RWPE2 (cell line): ENCODE measurements around the gene PRPF38A.

Experiments
- ATAC-seq: fragments of 200-7000 bp; cut with Tn5 transposase; 3 replicates; pipeline ENCODE4 v1.9.1; 2021; ENCODE audit warnings: low read depth
- DNase-seq: peaks from one replicate; pipeline ENCODE4 v3.0.0-alpha.2; 2020; ENCODE audit warnings: low spot score
- H3K27ac ChIP-seq: fragments of 450-650 bp; 2 replicates; pipeline ENCODE4 v1.5.1; 2017; ENCODE audit warnings: mild to moderate bottlenecking; ENCODE audit not compliant: poor library complexity, severe bottlenecking
- H3K27me3 ChIP-seq: fragments of 250-450 bp; sonication (Bioruptor Pico); 2 replicates; pipeline ENCODE4 v1.5.1; 2021; ENCODE audit warnings: mild to moderate bottlenecking, moderate library complexity; ENCODE audit not compliant: insufficient read depth, poor library complexity, severe bottlenecking
- H3K36me3 ChIP-seq: fragments of 250-450 bp; sonication (Bioruptor Pico); 2 replicates; pipeline ENCODE4 v1.5.1; 2020; ENCODE audit warnings: low read depth, mild to moderate bottlenecking, moderate library complexity
- H3K4me1 ChIP-seq: fragments of 250-450 bp; sonication (Bioruptor Pico); 2 replicates; pipeline ENCODE4 v1.5.1; 2021; ENCODE audit warnings: mild to moderate bottlenecking, moderate library complexity; ENCODE audit not compliant: insufficient read depth, poor library complexity, severe bottlenecking
- H3K4me3 ChIP-seq: fragments of 250-450 bp; sonication (Bioruptor Pico); 2 replicates; pipeline ENCODE4 v1.5.1; 2021; ENCODE audit warnings: mild to moderate bottlenecking, moderate library complexity; ENCODE audit not compliant: severe bottlenecking
- H3K9me3 ChIP-seq: fragments of 250-450 bp; sonication (Bioruptor Pico); 2 replicates; pipeline ENCODE4 v1.5.1; 2021; ENCODE audit warnings: mild to moderate bottlenecking, moderate library complexity; ENCODE audit not compliant: severe bottlenecking
- TF ChIP-seq, protein P1 (sequence below): fragments of 450-650 bp; IDR thresholded peaks from one replicate; pipeline ENCODE4 v1.5.1; 2017; ENCODE audit warnings: mild to moderate bottlenecking, moderate library complexity; ENCODE audit not compliant: poor library complexity, severe bottlenecking

PRPF38A gene, protein sequence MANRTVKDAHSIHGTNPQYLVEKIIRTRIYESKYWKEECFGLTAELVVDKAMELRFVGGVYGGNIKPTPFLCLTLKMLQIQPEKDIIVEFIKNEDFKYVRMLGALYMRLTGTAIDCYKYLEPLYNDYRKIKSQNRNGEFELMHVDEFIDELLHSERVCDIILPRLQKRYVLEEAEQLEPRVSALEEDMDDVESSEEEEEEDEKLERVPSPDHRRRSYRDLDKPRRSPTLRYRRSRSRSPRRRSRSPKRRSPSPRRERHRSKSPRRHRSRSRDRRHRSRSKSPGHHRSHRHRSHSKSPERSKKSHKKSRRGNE

GRCh38 chr1:52404116-52404974 lies at the start of gene PRPF38A, which contains the start of gene ORC1:
PRPF38A (plus strand) TSS chr1:52404602; CDS start chr1:52404750, 148 bp downstream.
ORC1 (minus strand) TSS chr1:52404423; CDS start chr1:52402223, 2,200 bp downstream.
- ATAC-seq = peak; percentile 87
- TF ChIP-seq, protein P1, sequence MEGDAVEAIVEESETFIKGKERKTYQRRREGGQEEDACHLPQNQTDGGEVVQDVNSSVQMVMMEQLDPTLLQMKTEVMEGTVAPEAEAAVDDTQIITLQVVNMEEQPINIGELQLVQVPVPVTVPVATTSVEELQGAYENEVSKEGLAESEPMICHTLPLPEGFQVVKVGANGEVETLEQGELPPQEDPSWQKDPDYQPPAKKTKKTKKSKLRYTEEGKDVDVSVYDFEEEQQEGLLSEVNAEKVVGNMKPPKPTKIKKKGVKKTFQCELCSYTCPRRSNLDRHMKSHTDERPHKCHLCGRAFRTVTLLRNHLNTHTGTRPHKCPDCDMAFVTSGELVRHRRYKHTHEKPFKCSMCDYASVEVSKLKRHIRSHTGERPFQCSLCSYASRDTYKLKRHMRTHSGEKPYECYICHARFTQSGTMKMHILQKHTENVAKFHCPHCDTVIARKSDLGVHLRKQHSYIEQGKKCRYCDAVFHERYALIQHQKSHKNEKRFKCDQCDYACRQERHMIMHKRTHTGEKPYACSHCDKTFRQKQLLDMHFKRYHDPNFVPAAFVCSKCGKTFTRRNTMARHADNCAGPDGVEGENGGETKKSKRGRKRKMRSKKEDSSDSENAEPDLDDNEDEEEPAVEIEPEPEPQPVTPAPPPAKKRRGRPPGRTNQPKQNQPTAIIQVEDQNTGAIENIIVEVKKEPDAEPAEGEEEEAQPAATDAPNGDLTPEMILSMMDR = peak; percentile 50
- Histone ChIP-seq H3K4me3 (peak within 1 kb of the TSS; percentile 60), H3K9me3 (no peaks in the 10 kb centered on the region), H3K27ac (peak within 1 kb of the TSS; percentile 76), H3K27me3 (no peaks in the 10 kb centered on the region), H3K4me1 (peaks cover 6% of the 10 kb centered on the region), H3K36me3 (peaks cover 66% of the 10 kb centered on the region)
- peak; percentile 95 for DNase-seq

GRCh38 chr1:52355436-52355835 lies 49.0 kb upstream of the PRPF38A start:
- TF ChIP-seq, protein P1 = no peak
- H3K27ac ChIP-seq = no peak overlapping the region
- H3K4me3 ChIP-seq = no peak overlapping the region
- H3K9me3 ChIP-seq = no peaks in the 10 kb centered on the region
- H3K4me1 ChIP-seq = no peaks in the 10 kb centered on the region
- no peak for DNase-seq
- H3K36me3 ChIP-seq = peaks cover 89% of the 10 kb centered on the region
- no peak for ATAC-seq
- no peaks in the 10 kb centered on the region for H3K27me3 ChIP-seq

- peaks cover 89% of the 10 kb centered on the region for H3K36me3 ChIP-seq
Measured at GRCh38 chr1:52355847-52356505, 48.4 kb upstream of the PRPF38A start.

DNA sequence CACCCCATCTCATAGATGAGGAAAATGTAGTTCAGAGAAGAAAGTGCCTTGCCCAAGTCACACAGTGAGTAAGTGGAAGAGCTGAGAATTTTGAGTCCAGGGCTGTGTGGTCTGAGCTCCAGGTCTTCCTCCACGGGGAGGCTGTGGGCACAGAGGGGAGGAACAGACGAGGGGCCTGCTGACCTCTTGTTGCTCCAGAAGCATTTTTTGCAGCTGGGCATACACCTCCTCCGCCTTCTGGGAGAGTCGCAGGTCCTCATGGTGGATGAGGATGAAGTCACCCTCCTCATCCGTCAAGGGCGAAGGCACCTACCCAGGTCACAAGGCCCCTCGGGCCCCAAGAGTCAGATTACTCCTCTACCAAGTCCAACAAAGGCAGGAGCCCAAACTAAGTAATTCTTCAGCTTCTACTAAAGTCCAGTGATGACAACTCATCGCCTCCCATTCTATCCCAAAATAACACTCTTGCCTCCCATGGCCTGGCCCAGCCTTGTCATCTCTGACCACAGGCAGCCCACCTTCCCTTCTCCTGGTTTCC lies 47.5 kb upstream of the PRPF38A start:
- Histone ChIP-seq H3K36me3 (peaks cover 92% of the 10 kb centered on the region), H3K27ac (no peak overlapping the region), H3K4me3 (no peak overlapping the region), H3K27me3 (no peaks in the 10 kb centered on the region), H3K4me1 (no peaks in the 10 kb centered on the region), H3K9me3 (no peaks in the 10 kb centered on the region)
- TF ChIP-seq, protein P1 = no peak
- ATAC-seq = no peak
- no peak for DNase-seq

More at GRCh38 chr1:52355847-52356505, 48.4 kb upstream of the PRPF38A start:
- no peak overlapping the region for H3K4me3 ChIP-seq
- no peaks in the 10 kb centered on the region for H3K9me3 ChIP-seq
- DNase-seq = no peak
- TF ChIP-seq, protein P1 = no peak
- no peak for ATAC-seq
- H3K4me1 ChIP-seq = no peaks in the 10 kb centered on the region
- H3K27ac ChIP-seq = no peak overlapping the region
- no peaks in the 10 kb centered on the region for H3K27me3 ChIP-seq
